Hepatic stellate cell (primary cell): ENCODE measurements around the gene KCNQ5.

Experiments
- DNase-seq: peaks from one replicate; pipeline ENCODE4 v3.0.0; 2011; ENCODE audit warnings: low spot score

KCNQ5 gene

GRCh38 chr6:72742001-72742673 is 120.3 kb downstream of the KCNQ5 start:
- DNase-seq, result no peak

- no peak for DNase-seq
These were observed 124.4 kb downstream of the KCNQ5 start for GRCh38 chr6:72746276-72746675.

GRCh38 chr6:72748759-72749158 is 126.9 kb downstream of the KCNQ5 start:
- DNase-seq, result peak; percentile 25

- no peak for DNase-seq
These were observed 133.9 kb downstream of the KCNQ5 start for GRCh38 chr6:72755752-72756151.

GRCh38 chr6:72757048-72757447 is 135.2 kb downstream of the KCNQ5 start:
- no peak for DNase-seq

- no peak for DNase-seq
These were observed 136.1 kb downstream of the KCNQ5 start for GRCh38 chr6:72757926-72758325.

GRCh38 chr6:72758901-72759300 is 137.0 kb downstream of the KCNQ5 start:
- DNase-seq, result no peak

GRCh38 chr6:72760114-72760793 is 138.4 kb downstream of the KCNQ5 start:
- no peak for DNase-seq

GRCh38 chr6:72761761-72762160 is 139.9 kb downstream of the KCNQ5 start:
- no peak for DNase-seq

GRCh38 chr6:72769459-72770125 is 147.7 kb downstream of the KCNQ5 start:
- DNase-seq, result no peak

GRCh38 chr6:72770959-72771358 is 149.1 kb downstream of the KCNQ5 start:
- DNase-seq, result no peak

- DNase-seq, result no peak
These were observed 154.6 kb downstream of the KCNQ5 start for GRCh38 chr6:72776456-72776855.

GRCh38 chr6:72781624-72782023 is 159.8 kb downstream of the KCNQ5 start:
- no peak for DNase-seq

GRCh38 chr6:72783035-72783434 is 161.2 kb downstream of the KCNQ5 start:
- DNase-seq, result no peak

GRCh38 chr6:72783666-72784065 is 161.8 kb downstream of the KCNQ5 start:
- peak; percentile 12 for DNase-seq

GRCh38 chr6:72784071-72784470 is 162.2 kb downstream of the KCNQ5 start:
- peak; percentile 4 for DNase-seq

- DNase-seq, result peak; percentile 25
These were observed 162.7 kb downstream of the KCNQ5 start for GRCh38 chr6:72784581-72784980.

- peak; percentile 11 for DNase-seq
These were observed 165.6 kb downstream of the KCNQ5 start for GRCh38 chr6:72787391-72788031.

- DNase-seq, result peak; percentile 15
These were observed 166.3 kb downstream of the KCNQ5 start for GRCh38 chr6:72788188-72788587.

GRCh38 chr6:72789145-72789544 is 167.3 kb downstream of the KCNQ5 start:
- no peak for DNase-seq

- no peak for DNase-seq
These were observed 170.8 kb downstream of the KCNQ5 start for GRCh38 chr6:72792692-72793091.

- DNase-seq, result no peak
These were observed 172.0 kb downstream of the KCNQ5 start for GRCh38 chr6:72793641-72794395.
